HL-60 (cell line): ENCODE measurements around the gene FAM83G.

ENCODE experiments used
- CTCF ChIP-seq: IDR thresholded peaks from one replicate; pipeline ENCODE4 v1.5.1; 2011; ENCODE audit warnings: low read length, control low read depth, inconsistent platforms; ENCODE audit not compliant: insufficient read depth
- GABPA ChIP-seq: IDR thresholded peaks from 2 replicates; pipeline ENCODE4 v1.6.1; 2012; ENCODE audit warnings: low read depth
- POLR2AphosphoS5 ChIP-seq: IDR thresholded peaks from 2 replicates; pipeline ENCODE4 v1.6.1; 2012; ENCODE audit warnings: low read depth
- REST ChIP-seq: IDR thresholded peaks from 2 replicates; pipeline ENCODE4 v1.6.1; 2012; ENCODE audit warnings: low read depth; ENCODE audit not compliant: insufficient replicate concordance
- SPI1 ChIP-seq: IDR thresholded peaks from 2 replicates; pipeline ENCODE4 v1.6.1; 2012; ENCODE audit warnings: low read depth, mild to moderate bottlenecking, borderline replicate concordance

GRCh38 chr17:18964550-18964949 is 40.0 kb downstream of the FAM83G start:
- TF ChIP-seq POLR2AphosphoS5, result no peak
- no peak for TF ChIP-seq CTCF
- no peak for TF ChIP-seq REST
- TF ChIP-seq GABPA, result no peak
- TF ChIP-seq SPI1, result no peak
